Aortic smooth muscle cell (primary cell): Measurements from ENCODE around the gene FAM98C. TPM values are rescaled to one million over a fixed set of nuclear protein-coding genes. Genes with fewer than 3 reads are reported as not detected.

Experiments
- total RNA-seq: library from RNA; depleted of rRNA; stranded (reverse); fragments of >200 nt; gene quantifications from 2 replicates; pipeline ENCODE4 v1.2.3, GENCODE V29; 2014

FAM98C gene
- total RNA-seq, result 9.9 and 11.4 TPM in 2 replicates

DNA sequence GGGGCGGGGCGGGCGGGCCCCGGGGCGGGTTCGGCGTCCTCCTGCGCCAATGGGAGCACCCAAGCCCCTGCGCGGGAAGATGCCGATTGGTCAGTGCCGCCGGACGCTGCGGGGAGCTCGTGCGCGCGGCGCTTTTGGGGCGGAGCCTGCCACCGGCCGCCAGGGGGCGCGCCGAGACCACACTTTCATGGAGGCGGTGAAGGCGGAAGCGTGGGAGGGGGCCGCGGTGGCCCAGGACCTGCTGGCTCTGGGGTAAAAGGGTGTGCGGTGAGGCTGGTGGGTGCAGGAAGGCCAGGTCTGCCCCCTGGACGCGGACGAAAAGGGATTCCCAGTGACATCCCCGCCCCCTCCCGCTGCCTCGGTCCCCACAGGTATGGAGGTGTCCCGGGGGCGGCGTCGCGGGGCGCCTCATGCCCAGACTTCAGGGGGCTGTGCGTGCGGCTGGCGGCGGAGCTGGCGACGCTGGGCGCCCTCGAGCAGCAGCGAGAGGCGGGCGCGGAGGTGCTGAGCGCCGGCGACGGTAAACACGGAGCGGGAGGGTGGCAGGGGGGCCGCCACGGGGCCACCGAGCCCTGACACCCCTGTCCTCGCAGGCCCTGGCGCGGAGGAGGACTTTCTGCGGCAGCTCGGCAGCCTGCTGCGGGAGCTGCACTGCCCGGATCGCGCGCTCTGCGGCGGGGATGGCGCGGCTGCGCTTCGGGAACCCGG is at the start of gene FAM98C:
Gene FAM98C, plus strand, starts transcription at position 127 of the 708 bp plus-strand sequence. Its CDS starts 61 bp downstream, at position 188.

DNA sequence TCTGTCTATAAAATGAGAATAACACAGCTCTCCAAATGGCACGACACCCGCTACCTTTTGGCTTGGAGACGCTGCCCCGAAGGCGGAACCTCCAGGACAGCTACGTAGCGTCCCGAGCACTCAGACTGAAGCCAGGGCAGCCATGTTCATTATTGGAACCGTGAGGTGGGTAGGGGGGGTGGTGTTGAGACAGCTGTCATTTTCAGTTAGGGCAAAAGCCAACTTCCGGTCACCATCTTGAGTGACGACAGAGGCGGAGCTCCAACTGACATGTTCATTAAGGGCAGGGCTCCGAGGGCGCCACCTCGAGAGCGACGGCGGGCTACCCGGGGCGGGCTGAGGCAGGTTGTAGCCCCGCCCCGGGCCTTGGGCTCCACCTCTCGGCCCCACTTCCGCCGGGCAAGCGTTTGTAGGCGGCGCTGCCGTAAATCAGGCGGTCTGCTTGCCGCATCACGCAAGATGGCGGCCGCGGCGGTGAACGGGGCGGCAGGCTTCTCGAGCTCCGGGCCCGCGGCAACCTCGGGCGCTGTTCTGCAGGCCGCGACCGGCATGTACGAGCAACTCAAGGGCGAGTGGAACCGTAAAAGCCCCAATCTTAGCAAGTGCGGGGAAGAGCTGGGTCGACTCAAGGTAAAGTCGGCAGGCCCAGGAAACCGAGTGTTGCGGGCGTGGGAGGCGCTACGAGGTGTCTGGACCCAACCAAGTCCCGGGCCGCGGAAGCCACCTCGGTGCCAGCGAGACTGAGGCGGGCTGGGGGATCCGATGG is 28.4 kb upstream of the FAM98C start, which contains the start of gene PSMD8:
Gene PSMD8, plus strand, starts transcription at position 240 of the 766 bp plus-strand sequence. Its CDS starts 31 bp downstream, at position 271.

DNA sequence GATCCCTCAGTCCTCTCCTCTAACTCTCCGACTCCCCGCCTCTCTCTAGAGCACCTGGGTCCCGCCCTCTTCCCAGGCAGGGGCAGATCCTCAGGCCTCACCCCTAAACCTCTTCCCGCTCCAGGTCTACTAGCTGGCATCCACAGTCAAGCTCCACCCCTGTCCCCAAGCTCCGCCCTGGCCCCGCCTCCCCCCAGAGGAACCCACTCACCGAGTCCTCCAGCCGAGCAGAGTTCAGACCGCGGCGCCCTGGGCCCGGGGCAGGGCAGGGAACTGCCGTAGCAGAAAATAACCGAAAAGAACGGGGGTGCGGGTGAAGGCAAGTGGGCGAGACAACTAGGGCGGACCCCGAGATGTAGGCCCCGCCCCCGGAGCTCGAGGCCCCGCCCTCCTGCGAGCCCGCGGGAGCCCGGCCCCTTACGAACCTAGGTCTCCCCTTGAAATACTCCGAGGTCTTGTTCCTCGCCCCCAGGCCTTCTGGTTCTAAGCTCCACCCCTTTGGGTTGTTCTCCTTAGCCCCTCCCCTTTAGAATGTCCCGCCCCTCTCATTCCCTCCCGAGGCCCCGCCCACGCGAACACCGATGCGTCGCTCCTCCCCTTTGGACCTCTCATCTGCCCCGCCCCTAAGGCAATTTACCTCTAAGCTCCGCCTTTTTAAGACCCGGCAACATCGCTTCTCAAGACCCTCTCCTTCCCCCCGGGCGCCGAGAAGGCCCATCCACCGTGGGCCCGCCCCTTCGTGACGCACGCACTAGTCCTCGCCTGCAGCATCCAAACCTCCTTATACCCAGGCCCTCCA is 15.1 kb upstream of the FAM98C start, which contains the start of gene GGN:
Gene GGN, minus strand, starts transcription at position 485 of the 799 bp plus-strand sequence. CDS start 773 bp downstream, outside the sequence.

DNA sequence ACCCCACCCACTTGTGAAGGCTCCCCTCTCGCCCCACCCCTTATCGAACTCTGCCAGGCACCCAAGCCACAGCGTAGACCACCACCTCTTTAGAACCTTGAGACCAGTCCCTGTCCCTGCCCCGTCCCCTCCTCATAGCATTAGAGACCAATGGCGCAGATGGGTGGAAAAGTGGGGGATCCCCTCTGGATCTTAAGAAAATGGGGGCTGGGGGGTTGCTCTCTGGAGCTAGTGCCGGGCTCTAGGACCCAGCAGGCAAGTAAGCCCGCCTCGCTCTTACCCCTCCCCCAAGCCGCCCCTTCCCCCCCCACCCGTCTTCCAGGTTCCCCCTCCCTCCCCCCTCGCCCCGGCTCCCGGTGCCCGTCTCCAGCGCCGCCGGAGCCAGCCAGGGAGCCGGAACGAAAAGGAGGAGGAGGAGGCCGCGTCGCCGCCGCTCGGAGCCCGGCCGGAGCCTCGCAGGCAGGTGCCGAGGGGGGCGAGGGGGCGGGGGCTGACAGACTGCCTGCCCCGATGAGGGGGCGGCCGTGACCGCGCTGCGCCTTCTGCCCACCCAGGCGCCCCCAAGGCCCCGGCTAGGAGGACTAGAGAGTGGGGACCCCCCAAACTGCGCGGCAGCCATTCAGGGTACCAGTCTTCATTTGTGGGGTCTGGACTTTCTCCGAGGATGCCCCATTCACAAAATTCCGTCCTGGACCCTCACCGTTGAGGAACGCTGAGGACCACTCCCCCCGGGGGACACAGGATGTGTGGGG is 14.4 kb upstream of the FAM98C start, which contains the start of gene SPRED3:
Gene SPRED3, plus strand, starts transcription at position 349 of the 752 bp plus-strand sequence. CDS start 1,606 bp downstream, outside the sequence.

DNA sequence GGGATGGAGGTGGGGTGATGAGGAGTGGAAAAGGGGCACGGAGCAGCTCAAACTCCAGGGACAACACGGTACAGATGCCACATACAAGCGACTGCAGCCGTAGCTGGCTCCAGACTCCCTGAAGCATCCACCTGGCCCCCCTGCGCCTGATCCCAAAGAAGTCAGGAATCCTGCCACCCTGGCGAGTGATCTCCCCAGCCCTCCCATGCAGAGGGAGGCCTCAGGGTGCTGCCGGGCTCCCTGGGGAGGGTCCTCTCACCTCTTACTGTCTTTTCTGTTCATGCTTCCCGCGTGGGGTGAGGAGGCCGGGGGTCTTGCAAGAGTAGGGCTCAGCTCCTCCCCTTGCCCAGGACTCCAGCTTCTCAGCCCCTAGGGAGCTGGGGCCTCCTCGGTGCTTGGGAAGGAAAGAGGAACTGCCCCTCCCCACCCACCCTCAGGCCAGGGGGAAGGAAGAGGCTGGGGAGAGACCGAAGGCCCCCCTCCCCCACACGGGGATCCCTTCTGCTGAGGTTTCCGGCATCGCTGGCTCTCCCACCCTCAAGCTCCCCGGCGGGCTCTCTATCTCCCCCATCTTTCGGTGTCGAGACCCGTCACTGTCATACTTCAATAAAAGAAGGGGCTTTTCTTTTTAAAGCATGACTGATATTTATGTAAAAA is 23.0 kb downstream of the FAM98C start, which contains the start of gene RASGRP4:
Gene RASGRP4, minus strand, starts transcription at position 410 of the 657 bp plus-strand sequence. Its CDS starts 128 bp downstream, at position 282.

DNA sequence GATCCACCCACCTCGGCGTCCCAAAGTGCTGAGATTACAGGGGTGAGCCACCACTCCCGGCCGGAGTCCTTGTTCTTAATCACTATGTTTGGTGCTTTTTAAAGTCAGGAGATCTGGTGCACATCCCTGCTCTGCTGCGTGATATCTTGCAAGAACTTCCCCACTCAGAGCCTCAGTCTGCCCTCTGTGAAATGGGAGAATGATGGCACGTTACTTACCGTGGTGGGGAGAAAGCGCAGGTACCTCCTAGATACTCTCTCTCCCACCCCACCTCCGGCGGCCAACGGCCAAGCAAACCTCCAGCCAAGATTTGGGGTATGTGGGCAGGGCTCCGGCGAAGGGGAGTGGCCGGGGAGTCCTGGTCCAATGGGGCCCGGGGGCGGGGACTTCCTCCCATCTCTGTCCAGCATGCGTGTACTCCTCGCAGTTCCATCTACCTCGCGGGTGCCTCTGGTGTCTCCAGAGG is 30.4 kb downstream of the FAM98C start, which contains the start of gene RYR1:
Gene RYR1, plus strand, starts transcription at position 424 of the 466 bp plus-strand sequence. CDS start 139 bp downstream, outside the sequence.

Other genes with a start within 250 kb of the FAM98C start
- 1.5 and 1.6 TPM in 2 replicates for gene DPF1, start 178.9 kb upstream of the FAM98C start, total RNA-seq
- gene PPP1R14A, start 146.7 kb upstream of the FAM98C start, total RNA-seq, result 1.7 and 13.6 TPM in 2 replicates
- gene SPINT2, start 138.5 kb upstream of the FAM98C start, total RNA-seq, result 21.7 and 69.3 TPM in 2 replicates
- not detected in 2 replicates for gene C19orf33, start 98.8 kb upstream of the FAM98C start, total RNA-seq
- gene YIF1B, start 87.1 kb upstream of the FAM98C start, total RNA-seq, result 76.5 and 83.6 TPM in 2 replicates
- gene KCNK6, start 83.2 kb upstream of the FAM98C start, total RNA-seq, result 9.2 and 19.6 TPM in 2 replicates
- 1.5 and 3.4 TPM in 2 replicates for gene CATSPERG, start 67.3 kb upstream of the FAM98C start, total RNA-seq
- 296 and 303 TPM in 2 replicates for gene PSMD8, start 28.5 kb upstream of the FAM98C start, total RNA-seq
- 0.66 and 0.68 TPM in 2 replicates for gene GGN, start 15.1 kb upstream of the FAM98C start, total RNA-seq
- gene SPRED3, start 14.4 kb upstream of the FAM98C start, total RNA-seq, result 6.8 and 6.9 TPM in 2 replicates
- gene RASGRP4, start 23.1 kb downstream of the FAM98C start, total RNA-seq, result not detected in 2 replicates
- gene RYR1, start 30.6 kb downstream of the FAM98C start, total RNA-seq, result under 0.01 TPM in 2 replicates
- 0.31 TPM in 1 of 2 replicates, not detected in the other for gene MAP4K1, start 214.9 kb downstream of the FAM98C start, total RNA-seq
- 288 and 303 TPM in 2 replicates for gene EIF3K, start 216.1 kb downstream of the FAM98C start, total RNA-seq
- 256 and 342 TPM in 2 replicates for gene ACTN4, start 244.6 kb downstream of the FAM98C start, total RNA-seq